Inflammatory macrophage treated with lipopolysaccharide for 1 hour (primary cell): ENCODE measurements around the gene PGC.

ENCODE experiments used
- DNase-seq, 2 donors: peaks; one replicate each; pipeline ENCODE4 v3.0.0-alpha.2; 2020 to 2022

PGC gene

GRCh38 chr6:41711323-41712038, 35.7 kb downstream of the PGC start:
- DNase-seq = no peak

- no peak for DNase-seq
Observed at GRCh38 chr6:41709375-41709774, 37.8 kb downstream of the PGC start.

- DNase-seq = no peak
Observed at GRCh38 chr6:41708856-41709255, 38.3 kb downstream of the PGC start.

DNA sequence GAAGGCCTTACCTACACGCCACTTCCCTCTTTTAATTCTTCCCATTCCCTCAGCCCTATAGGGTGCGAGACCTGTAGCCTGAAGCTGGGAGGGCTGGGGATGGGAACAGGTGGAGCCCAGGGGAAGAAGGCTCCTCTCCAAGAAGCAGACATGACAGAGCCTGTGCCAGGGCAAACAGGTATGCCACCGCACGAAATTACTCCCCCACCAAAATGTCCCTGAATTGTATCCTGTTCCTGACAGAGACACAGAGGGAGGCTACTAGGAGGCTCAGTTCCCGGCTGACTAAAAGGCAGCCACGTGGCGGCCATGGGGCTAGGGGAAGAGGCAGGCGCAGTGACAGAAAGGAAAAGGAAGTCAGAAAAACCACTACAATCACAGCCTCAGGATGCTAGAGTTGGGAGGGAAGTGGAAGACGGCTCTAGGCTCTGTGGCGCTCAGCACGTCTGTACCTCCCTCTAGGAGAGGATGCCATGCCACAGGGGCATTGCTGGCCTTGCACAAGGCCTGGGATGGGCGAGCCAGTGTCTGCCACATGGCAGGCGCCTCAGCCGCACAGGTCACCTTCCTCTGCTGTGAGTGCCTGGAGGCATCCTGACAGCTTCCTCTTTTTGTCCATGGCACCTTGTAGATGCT, 39.5 kb downstream of the PGC start:
- peak; percentile 65 to 69 for DNase-seq

DNA sequence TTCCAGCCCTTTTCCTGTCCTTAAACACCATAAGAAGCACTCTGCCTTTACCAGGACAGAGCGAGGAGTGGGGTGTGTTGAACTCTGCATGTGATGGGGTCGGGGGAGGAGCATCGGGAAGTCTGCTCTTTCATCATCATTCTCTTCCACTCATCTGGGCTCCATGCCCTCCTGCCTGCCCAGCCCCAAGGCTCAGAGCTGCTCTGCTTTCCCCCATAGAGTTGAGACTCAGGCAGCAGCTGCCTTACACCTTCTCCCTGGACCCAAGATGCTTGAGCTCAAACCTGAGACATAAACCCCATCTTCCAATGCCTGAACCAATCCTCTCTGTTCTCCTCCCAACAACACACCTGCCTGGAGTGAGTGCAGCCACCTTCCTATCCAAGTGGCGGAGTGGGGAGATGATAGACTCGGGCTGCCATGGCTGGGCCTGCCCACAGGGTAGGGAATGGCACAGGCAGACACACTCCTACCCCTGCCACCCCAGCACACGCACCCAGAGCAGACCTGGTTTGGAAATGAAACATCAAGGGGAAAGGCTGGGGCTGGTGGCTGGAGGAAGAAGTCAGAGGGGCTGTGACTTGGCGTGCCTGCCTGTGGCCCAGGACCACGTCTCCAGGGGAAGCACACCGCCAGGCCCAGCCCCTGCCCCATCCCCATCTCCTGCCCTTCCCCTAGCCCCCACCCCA, 40.2 kb downstream of the PGC start:
- peak; percentile 75 to 89 for DNase-seq

GRCh38 chr6:41705996-41706835, 41.0 kb downstream of the PGC start:
- DNase-seq = peak; percentile 87 to 94

- peak in 1 of 2 donors; percentile 84 for DNase-seq
Observed at GRCh38 chr6:41705311-41705995, 41.7 kb downstream of the PGC start.

DNA sequence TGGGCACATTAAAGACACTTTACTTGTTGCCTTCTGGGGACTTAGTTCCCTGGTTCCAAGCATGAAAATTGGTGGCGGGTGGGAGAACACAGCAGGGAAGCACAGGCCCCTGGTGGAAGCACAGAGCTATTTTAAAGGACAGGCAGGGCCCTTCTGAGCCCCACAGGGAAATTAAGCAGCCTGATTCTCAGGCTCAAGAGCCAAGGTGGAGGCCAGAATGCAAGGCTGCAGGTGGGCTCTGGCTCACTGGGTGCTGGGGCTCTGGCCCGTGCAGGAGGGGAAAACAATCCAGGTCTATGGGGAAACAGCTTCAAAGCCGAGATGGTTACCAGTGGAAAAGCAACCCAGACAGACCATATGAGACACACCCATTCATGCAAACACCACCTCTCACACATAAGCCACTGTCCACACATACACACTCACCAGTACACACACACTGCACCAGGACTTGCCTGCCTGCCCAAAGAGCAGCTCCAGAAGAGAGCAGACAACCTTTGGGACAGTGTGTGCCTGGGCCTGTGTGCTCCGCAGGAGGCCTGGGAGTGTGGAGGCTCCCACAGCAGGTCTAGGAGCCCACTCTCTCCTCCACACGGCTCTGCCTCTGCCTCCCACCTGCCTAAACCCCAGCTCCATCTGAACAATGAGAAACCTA, 42.4 kb downstream of the PGC start:
- no peak for DNase-seq

- DNase-seq = no peak
Observed at GRCh38 chr6:41704028-41704427, 43.2 kb downstream of the PGC start.

DNA sequence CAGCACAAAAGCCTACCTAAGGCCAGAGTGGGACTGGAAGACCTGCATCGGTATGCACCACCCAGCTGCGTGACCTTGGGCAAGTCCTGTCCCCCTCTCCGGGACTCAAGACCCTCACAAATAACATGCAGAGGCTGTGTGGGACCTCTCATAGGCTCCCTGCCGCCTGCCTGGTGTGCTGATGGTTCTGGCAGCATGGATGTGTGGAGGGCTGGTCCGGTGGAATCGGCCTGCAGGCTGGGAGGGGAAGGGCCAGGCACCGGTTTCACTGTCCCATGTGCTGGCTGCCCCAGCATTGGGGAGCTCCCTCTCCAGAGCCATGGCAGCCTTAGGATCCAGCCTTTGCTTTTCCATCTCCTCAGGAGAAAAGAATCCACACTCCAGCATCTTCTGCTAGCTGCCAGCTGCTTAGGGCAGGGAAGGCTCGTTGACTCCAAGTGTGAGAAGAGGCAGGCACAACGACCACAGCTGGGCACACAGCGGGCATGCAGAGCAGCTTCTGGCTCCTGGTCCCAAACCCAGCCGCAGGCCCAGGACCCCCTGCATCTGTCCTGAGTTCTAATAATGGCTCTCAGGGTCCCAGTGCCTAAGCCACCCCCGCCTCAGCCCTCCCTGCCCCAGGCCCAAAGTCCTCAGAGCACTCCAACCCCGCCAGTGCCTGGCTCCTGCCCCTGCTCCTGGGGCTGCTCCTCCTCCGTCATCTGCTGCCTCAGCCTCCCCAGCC, 44.3 kb downstream of the PGC start:
- DNase-seq = no peak

DNA sequence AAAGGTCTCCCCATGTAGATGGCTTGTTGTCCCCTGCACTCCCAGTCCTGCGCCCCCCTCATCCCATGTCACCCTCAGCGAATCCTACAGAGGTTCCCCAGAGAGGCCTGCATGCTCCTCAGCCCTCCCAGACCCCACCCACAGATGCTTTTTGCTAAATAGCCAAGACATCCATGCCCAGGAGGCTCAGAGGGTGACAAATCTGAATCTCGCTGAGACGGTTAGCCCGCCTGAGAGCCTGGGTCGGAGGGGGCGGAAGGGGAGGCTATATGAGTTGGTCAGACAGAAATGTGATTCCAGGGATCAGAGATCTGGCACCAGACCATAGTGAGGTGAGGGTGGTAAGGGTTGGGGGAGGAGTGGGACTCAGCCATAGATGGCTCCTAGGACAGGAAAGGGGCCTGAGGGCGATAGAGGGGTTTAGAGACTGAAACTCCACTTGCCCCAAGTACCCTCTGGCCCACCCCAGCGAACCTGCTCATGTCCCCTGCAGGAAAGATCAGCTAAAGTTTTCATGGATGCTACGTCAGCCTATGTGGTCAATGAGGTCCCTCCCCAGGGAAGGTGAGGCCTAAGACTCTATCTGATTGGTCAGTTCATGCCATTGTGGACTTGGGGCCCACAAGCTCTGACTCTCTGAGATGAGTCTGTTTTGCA, 45.0 kb downstream of the PGC start:
- no peak for DNase-seq

DNA sequence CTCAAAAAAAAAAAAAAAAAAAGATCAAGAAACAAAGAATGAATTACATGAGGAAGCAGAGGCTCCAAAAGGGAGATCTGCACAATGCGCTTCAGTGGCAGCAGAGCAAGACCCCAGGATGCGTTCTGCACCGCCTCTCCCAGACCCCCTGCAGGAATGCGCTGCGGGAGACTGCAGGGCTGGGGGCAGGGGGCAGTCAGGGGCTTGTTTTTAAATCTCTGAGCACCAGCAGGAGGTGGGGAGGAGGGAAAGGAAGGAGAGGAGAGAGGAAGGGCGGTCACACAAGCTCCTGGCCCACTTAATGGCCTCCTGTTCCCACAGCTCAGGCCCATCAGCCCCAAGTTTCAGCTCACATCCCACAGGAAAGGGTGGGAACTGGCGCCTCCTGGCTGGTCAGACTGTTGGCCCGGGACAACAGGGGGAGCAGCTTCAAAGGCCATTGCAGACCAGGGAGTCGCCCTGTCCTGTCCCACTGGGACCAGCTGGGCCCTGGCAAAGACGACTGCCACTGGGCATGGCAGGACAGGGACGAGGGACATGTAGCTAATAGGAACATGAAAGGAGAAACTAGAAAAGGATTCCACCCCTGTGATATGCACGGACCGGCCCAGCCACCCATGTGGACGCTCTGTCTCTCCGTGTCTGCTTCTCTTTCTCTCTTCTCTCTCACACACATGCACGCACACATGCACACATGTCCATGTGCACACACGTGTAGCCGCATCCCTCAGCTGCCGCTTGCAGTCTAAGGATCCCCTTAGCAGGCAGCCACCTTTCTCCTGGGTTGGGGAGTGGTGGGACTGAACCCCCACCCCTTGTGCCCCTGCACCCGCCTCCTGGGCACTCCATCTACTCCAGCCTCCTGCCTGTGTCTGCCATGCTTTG, 46.5 kb downstream of the PGC start:
- DNase-seq = no peak

- DNase-seq = no peak
Observed at GRCh38 chr6:41699063-41699462, 48.1 kb downstream of the PGC start.

- DNase-seq = no peak
Observed at GRCh38 chr6:41697861-41698781, 49.1 kb downstream of the PGC start.

- DNase-seq = no peak
Observed at GRCh38 chr6:41696788-41697187, 50.4 kb downstream of the PGC start.

DNA sequence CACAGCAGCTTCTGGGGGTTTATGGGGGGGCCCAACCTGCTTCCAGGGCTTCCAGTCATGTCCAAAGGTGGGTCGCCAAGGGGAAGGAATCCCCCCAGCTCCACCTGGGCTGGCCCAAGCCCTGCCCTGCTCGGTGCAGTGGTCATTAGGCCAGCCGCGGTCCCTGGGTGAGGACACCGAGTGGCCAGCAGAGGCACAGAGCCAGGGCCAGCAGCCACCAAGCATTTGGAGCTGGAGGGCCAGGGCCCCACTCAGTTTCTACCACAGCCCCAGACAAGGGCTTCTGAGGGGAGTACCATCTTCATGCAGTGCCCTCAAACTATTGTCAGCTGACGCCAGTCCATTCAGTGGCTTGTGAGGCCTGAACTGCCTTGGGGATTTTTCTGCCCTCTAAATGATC, 51.4 kb downstream of the PGC start:
- no peak for DNase-seq

- DNase-seq = peak in 1 of 2 donors; percentile 61
Observed at GRCh38 chr6:41694815-41695526, 52.2 kb downstream of the PGC start.
